Esophagus squamous epithelium (tissue), 4 donors: ENCODE results near the gene MYH10.

Source experiments
- CTCF ChIP-seq, 6 experiments: fragments of 450-650 bp in 4 of 6; fragments of 200-600 bp in 2 of 6; sonication (generic) in 2 of 6; IDR thresholded peaks; one replicate each; pipeline ENCODE4 v1.5.1; 2016 to 2019; ENCODE audit warnings: antibody characterized with exemption in 6 of 6, mild to moderate bottlenecking in 4 of 6, moderate library complexity in 4 of 6
- POLR2A ChIP-seq, 4 donors: fragments of 450-650 bp; IDR thresholded peaks; one replicate each; pipeline ENCODE4 v1.6.1; 2017; ENCODE audit warnings: antibody characterized with exemption in 4 of 4, mild to moderate bottlenecking in 4 of 4, moderate library complexity in 3 of 4

- TF ChIP-seq CTCF (IDR thresholded peaks at IDR 0.05) (no peak), POLR2A (IDR thresholded peaks at IDR 0.05) (no peak)
Observed at GRCh38 chr17:8503368-8503767, 127.2 kb downstream of the MYH10 start.
